Limb (tissue), 2 donors: Measurements from ENCODE around the gene DENND4C.
"Not testable (repeated sequence)": the region's sequence is repeated elsewhere in the genome, so short reads cannot be mapped to it uniquely, and the experiment has no call there.

ENCODE experiments used
- DNase-seq, 2 donors: peaks; one replicate each; pipeline ENCODE4 v3.0.0-alpha.2; 2016; ENCODE audit errors: extremely low spot score in 2 of 2

The DENND4C gene

DNA sequence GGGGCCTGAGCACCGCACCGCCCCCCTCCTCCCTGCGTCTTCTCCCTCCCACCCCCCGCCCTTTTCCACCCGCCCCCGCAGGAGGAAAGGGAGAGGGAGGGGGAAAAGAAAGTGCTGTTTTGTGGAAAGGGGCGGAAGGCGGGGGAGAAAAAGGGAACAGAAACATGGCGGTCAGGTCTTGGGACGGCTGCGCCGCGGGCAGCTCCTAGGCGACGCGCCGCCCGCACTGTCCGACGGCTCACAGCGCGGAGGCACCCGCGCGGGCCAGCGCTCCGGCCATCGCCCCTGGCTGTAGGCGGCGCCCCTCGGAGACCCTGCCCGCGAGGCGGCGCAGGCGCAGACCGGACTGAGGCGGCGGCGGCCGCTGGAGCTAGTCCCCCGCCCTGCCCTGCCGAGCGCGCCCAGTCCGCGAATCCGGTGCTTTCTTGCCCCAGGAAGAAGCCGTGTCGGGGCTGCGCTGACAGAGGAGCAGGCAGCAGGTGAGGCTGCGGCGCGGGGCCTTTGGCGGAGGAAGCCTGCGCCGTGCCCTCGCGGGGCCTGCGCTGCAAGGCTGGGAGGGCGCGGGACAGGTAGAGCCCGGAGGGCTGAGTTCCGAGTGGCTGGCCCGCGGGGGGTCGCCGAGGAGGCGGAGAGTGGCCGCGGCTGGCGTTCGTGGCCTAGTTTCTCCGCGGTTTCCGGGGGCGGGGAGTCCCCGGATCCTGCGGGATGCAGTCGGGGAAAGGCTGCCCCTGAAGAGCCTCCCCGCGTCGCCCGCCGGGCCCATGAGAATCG, at the start of gene DENND4C:
Gene DENND4C, plus strand, starts transcription at position 339 of the 771 bp plus-strand sequence. CDS start 45,482 bp downstream, outside the sequence.
- DNase-seq: peak; percentile 87 to 93

DNA sequence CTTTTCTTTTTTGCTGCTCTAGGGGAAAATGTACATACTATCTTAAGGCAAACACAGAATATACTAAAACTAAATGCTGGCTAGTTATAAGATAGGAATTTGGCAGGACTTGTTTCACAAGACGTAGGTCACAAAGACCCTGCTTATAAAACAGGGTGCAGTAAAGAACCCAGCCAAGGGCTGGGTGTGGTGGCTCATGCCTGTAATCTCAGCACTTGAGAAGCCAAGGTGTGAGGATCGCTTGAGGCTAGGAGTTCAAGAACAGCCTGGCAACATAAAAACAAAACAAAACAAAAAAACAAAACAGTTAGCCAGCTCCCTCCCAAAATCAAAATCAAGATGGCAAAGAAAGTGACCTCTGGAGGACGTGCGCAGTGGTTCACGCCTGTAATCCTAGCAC, 49.5 kb upstream of the DENND4C start:
- no peak for DNase-seq

- no peak for DNase-seq
Observed at GRCh38 chr9:19181561-19181960, 48.9 kb upstream of the DENND4C start.

DNA sequence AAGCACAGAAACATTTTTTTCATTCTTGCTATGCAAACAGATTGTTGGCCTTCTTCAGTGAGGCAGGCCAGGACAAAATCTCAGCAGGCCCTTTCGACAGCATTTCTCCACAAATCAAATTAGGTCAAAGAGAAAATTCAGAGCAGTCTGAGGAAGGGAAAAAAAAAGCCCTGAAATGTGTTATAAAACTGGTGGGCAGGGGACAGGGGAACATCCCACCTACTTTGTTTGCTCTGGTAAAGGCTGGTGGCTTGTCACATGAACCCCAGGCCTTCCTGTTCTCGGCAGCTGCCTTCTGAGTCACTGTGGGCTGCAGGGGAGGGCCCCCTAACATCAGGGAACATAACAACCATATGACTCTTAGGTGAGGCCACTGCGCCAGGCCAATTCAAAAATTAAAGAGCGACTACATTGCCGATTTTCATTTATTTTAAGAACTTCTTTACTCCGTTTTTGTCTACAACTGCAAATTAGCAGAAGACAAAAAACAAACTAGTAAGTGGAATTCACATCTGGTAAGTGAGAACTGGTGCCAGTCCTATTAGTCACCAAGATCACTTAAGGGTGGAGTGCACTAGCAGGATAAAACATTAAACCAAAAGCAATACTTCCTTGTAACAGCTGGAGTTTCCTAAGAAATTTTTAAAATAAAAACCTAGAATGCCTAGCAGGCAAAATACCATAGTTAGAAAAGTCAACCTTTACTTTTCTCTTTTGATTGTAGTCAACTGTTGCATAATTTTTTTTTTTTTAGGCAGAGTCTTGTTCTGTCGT, 46.2 kb upstream of the DENND4C start:
- peak; percentile 34 to 51 for DNase-seq

DNA sequence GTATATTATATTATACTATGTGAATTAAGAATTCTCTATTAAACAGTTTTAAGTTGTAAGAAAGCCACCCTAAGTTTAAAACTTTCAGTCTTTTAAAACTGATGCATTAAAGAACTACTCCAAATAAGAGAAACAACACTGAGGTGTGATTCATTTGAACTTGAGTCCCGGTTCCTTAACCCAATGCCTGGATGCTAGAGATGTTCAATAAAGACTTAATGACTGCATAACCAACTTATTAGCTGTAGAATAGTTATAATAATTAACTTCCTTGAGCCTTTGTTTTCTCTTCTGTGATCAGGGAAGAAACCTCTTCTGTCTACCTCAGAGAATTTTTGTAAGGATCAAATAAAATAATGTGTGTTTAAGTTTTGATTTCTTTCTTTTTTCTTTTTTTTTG, 45.3 kb upstream of the DENND4C start:
- no peak for DNase-seq

DNA sequence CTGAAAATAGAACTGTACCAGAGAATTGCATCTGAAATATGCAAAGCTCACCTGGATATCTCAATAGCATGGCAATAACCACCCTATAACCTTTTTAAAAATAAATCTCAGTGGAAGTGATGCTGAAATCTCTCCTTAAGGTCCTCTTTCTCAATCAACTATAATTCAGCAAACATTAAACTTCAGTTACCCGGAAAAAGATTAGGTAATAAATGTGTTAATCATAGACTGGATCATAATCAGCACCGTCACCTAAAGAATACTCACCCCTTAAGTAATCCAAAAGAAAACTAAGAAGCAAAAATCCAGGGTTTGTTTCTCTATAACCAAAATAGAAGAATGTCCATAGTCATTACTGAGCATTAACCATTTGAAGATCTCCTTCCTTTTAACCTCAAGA, 44.3 kb upstream of the DENND4C start:
- no peak for DNase-seq

DNA sequence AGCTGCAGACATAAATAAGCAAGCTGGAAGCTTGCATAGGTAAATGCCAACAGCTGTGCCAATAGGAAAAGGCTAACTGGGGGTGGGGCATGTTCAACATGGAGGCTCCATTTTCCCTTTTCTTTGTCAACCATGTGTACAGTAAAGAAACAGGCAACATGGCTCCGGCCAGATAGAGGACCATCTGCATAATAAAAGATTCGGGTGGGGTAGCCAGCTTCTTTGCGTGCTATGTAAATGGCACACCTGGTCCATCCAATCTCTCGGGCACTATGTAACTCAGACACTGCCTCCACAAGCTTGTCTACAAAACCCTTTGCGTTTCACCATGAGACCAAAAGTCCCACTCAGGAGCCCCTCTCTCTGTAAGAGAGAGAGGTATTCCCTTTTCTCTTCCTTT, 41.7 kb upstream of the DENND4C start:
- DNase-seq: no peak

DNA sequence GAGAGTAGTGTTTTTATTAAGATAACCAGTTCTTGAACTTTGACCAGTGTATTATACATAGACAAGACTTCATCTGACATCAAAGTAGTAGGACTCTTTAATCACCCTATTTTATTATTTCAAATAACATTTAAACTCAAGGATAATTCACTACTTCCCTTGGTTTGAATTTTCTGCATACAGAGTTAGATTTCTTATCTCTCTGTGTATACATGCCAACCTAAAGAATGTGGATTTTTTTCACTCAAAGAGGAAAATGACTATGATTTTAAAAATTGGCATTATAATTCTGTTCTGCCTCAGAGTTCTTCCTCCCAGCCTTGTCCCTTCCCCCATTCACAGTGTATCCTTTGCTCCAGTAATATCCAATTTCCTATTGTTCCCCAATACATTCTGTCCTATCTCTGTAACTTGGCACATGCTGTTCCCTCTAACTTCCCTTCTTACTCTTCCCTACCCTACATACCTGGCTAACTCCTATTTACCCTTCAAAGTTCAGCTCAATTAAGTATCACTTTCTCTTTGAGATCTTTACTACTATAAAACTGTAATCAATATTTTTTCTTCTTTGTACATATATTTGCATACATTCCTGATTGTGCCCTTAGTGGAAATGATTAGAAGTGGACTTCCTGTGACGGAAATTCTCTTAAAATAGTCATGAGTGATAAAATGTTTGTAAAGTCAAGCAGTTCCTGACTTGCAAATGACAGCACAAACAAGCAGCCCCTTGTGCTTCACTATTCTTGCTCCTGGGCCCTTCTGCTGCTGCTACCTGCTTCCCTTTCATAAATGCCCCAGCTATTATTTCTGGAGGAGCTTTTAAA, 38.1 kb upstream of the DENND4C start:
- no peak for DNase-seq

DNA sequence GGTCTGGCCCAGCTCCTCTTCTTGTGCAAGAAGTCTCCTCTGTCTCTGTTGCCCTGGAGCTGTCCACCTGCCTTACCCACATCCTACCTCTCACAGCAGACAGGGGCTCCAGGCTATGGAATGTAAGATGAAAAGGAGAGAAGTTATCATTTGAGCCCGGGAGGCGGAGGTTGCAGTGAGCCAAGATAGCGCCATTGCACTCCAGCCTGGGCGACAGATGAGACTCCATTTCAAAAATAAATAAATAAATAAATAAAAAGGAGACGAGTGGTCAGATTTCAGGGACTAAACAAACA, 37.5 kb upstream of the DENND4C start:
- no peak for DNase-seq

- not testable (repeated sequence) for DNase-seq
Observed at GRCh38 chr9:19193358-19193973, 37.0 kb upstream of the DENND4C start.

- DNase-seq: no peak
Observed at GRCh38 chr9:19198406-19198805, 32.1 kb upstream of the DENND4C start.

DNA sequence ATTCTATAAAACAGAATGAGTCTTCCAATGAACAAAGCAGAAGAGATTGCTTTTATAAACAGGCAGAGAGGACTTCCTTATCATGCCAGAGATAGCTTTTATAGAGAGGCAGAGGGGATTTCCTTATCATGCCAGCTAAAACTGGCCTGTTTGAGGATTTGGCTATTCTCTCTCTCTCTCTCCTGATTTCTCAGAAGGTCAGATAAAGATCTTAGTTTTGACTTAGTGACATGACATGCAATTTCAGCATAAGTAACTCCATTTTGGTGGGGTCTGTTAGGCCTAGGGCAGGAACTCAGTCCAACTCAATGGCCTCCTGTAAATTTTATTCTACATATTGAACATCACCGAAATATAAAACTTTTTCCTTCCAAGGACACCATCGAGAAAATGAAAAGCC, 31.5 kb upstream of the DENND4C start:
- DNase-seq: no peak

- DNase-seq: no peak
Observed at GRCh38 chr9:19200229-19200628, 30.3 kb upstream of the DENND4C start.

GRCh38 chr9:19201899-19202891, 28.3 kb upstream of the DENND4C start:
- DNase-seq: peak in 1 of 2 donors; percentile 26

DNA sequence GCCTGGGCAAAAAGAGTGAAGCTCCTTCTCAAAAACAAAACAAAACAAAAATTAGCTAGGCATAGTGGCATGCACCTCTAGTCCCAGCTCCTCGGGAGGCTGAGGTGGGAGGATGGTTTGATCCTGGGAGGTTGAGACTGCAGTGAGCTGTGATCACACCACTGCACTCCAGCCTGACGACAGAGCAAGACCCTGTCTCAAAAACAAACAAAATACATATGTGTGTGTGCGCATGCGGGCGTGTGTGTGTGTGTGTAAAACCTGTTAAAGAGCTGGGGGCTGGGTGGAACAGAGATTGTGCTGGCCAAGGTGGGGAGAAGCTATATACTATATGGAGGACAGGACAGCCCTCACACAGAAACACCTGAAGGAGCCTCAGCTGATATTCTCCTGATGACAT, 27.4 kb upstream of the DENND4C start:
- no peak for DNase-seq

- no peak for DNase-seq
Observed at GRCh38 chr9:19208653-19209052, 21.8 kb upstream of the DENND4C start.

DNA sequence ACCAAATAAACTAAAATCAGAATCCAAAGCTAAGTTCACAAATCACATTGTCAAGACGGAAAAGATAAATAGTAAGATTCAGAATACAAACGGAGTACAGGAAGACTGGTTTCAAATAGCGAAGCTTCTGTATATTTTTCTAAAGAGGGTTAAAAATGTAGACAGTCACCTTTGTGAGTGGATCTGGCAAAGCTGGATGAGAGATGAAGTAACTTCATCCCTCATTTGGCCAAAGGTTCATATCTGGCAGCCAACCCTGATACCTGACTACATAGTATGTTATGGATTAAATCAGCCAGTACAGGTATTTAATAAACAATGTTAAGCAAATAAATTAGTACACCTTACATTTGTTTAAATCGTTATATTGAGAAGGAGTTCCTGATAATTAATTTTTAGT, 21.3 kb upstream of the DENND4C start:
- no peak for DNase-seq

DNA sequence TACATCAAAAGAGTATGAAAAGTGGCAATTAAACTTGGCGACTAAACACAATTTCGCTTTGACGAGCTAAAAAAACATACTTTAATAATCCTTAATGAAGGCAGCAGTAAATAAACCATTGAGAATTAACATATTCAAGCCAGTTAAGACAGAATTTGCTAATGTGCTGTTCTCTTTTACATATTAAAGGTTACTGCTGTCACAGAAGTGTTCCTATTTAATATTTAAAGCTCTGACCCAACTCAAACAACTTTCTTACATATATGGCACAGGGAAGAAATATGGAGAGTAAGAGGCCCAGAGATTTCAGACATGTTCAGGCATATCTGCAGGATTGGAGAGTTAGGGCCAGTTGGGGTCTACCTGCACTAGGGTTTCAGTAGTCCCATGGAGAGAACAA, 16.7 kb upstream of the DENND4C start:
- DNase-seq: no peak

- no peak for DNase-seq
Observed at GRCh38 chr9:19216466-19216865, 14.0 kb upstream of the DENND4C start.

- DNase-seq: no peak
Observed at GRCh38 chr9:19221326-19221725, 9.2 kb upstream of the DENND4C start.

DNA sequence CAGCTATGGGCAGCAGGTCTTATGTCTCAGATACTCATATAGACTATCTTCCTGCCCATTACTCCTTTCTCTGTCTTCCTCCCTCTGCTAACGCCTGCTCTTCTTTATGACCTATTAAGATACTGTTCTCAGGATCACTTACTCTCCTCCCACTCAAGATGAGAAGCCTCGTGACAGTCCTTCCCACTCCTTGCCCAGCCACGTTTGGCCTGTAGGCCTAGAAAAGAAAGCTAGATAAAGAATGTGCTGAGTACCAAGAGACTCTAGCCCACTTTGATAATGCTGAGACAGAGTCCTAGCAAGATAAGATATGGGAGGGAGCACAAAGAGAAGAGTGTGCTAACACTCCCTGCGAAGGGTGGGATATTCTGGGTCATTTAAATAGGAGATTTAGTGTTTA, 6.8 kb upstream of the DENND4C start:
- DNase-seq: no peak
